ENCODE measurements around the gene RRBP1. TPM values are rescaled to one million over a fixed set of nuclear protein-coding genes. Genes with fewer than 3 reads are reported as not detected.

The RRBP1 gene
- total and polyA plus RNA-seq, 2 donors (not counting 3 experiments of a cell fraction or from before 2014, with no cell fraction given): 50.3 to 236 TPM

DNA sequence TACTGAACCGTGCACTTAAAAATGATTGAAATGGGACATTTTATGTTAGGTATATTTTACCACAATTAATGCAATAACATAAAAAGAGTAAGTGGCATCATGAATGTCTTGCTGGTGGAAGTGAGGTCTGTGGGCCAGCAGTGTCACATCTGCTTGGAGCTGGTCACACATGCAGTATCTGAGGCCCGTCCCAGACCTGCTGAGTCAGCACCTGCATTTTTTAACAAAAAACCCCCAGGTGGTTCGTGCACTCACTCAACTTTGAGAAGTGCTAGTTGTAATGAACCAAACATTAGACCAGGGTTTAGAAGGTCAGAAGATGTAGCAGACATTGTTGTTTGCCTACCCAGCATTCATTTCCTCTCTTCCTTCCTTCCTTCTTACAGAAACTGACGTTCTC, 38.7 kb upstream of the RRBP1 start:
- no peak for DNase-seq (ENCODE audit: low read depth, low spot score)
- Histone ChIP-seq H2AFZ (ENCODE audit: low read depth, low read length) (no peak overlapping the region), H3K27me3 (ENCODE audit: control insufficient read depth in 2 of 2, insufficient read depth in 2 of 2, low read length in 2 of 2) (peaks cover 3 to 4% of the 10 kb centered on the region in 2 experiments), H3K36me3 (ENCODE audit: control insufficient read depth in 2 of 2, extremely low read depth in 1 of 2, insufficient read depth in 2 of 2, low read length in 2 of 2) (no peaks in the 10 kb centered on the region), H3K4me3 (replicated peaks in 1 of 3; ENCODE audit: insufficient read depth in 1 of 3, low read depth in 1 of 3, low read length in 3 of 3) (no peak overlapping the region), H3K27ac (ENCODE audit: insufficient read depth, low read depth, low read length) (no peak overlapping the region), H3K4me1 (ENCODE audit: control insufficient read depth, extremely low read depth, insufficient read depth, low read length) (no peaks in the 10 kb centered on the region), H3K9me1 (replicated peaks; ENCODE audit: control insufficient read depth, extremely low read depth, insufficient read depth, low read length) (no peaks in the 10 kb centered on the region), H3K79me2 (ENCODE audit: control insufficient read depth, insufficient read depth, low read length) (no peaks in the 10 kb centered on the region), H3K4me2 (ENCODE audit: insufficient read depth, low read length) (no peak overlapping the region), H4K20me1 (replicated peaks; ENCODE audit: control insufficient read depth, extremely low read depth, insufficient read depth, low read length) (no peaks in the 10 kb centered on the region), H3K9ac (replicated peaks; ENCODE audit: extremely low read depth, insufficient read depth, low read length) (no peak overlapping the region), H3K9me3 (replicated peaks; ENCODE audit: control insufficient read depth, insufficient read depth, low read length) (no peaks in the 10 kb centered on the region)
- CTCF ChIA-PET: no interaction called here
- dilution Hi-C loops (cut with MboI; ENCODE audit: extremely low pct_ligation_motif_present, low sequenced_read_pairs): no loop called here
- POLR2A ChIA-PET: no interaction called here
- intact Hi-C loops (cut with micrococcal nuclease): no loop called here
- FAIRE-seq: no peak
- TF ChIP-seq EZH2 (IDR thresholded peaks at IDR 0.05; ENCODE audit: borderline replicate concordance, low read depth, low read length, severe bottlenecking) (no peak), JUN (IDR thresholded peaks at IDR 0.05; ENCODE audit: borderline replicate concordance, insufficient read depth, insufficient read length, low read depth) (no peak), POLR2A (IDR thresholded peaks at IDR 0.05; ENCODE audit: low read depth, low read length) (no peak), FOS (IDR thresholded peaks at IDR 0.05; ENCODE audit: borderline replicate concordance, insufficient read depth, low read length) (no peak), POLR2AphosphoS5 (IDR thresholded peaks at IDR 0.05; ENCODE audit: insufficient read depth, low read depth, low read length) (no peak), GATA2 (IDR thresholded peaks at IDR 0.05; ENCODE audit: insufficient read depth, insufficient read length, low read depth, low read length) (no peak), MYC (IDR thresholded peaks at IDR 0.05; ENCODE audit: low read depth, low read length) (no peak)
- TF ChIP-seq, protein P1, sequence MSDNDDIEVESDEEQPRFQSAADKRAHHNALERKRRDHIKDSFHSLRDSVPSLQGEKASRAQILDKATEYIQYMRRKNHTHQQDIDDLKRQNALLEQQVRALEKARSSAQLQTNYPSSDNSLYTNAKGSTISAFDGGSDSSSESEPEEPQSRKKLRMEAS (IDR thresholded peaks at IDR 0.05; ENCODE audit: insufficient read depth, insufficient read length): no peak
- TF ChIP-seq, protein P2, sequence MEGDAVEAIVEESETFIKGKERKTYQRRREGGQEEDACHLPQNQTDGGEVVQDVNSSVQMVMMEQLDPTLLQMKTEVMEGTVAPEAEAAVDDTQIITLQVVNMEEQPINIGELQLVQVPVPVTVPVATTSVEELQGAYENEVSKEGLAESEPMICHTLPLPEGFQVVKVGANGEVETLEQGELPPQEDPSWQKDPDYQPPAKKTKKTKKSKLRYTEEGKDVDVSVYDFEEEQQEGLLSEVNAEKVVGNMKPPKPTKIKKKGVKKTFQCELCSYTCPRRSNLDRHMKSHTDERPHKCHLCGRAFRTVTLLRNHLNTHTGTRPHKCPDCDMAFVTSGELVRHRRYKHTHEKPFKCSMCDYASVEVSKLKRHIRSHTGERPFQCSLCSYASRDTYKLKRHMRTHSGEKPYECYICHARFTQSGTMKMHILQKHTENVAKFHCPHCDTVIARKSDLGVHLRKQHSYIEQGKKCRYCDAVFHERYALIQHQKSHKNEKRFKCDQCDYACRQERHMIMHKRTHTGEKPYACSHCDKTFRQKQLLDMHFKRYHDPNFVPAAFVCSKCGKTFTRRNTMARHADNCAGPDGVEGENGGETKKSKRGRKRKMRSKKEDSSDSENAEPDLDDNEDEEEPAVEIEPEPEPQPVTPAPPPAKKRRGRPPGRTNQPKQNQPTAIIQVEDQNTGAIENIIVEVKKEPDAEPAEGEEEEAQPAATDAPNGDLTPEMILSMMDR (IDR thresholded peaks at IDR 0.05; ENCODE audit: extremely low read depth in 1 of 2, insufficient read depth in 1 of 2, low read depth in 1 of 2, low read length in 2 of 2): no peak
- BruUV-seq (replicated peaks): no TSS peak
